Loucy (cell line): Measurements from ENCODE around the gene NLGN2.
"Not testable (repeated sequence)": the region's sequence is repeated elsewhere in the genome, so short reads cannot be mapped to it uniquely, and the experiment has no call there.

Experiments used
- H2AFZ ChIP-seq: fragments of 200-600 bp; sonication (generic); 2 replicates; pipeline ENCODE4 v1.6.0; 2016; ENCODE audit warnings: antibody characterized with exemption, mild to moderate bottlenecking, low read length, moderate library complexity
- H3F3A ChIP-seq: fragments of 200-600 bp; 2 replicates; pipeline ENCODE4 v1.6.0; 2016; ENCODE audit warnings: antibody characterized with exemption, low read depth, mild to moderate bottlenecking
- H3K27me3 ChIP-seq: fragments of 200-600 bp; sonication (generic); 2 replicates; pipeline ENCODE4 v1.6.1; 2014; ENCODE audit warnings: low read length, mild to moderate bottlenecking; ENCODE audit not compliant: insufficient read depth, poor library complexity, severe bottlenecking
- H3K36me3 ChIP-seq: fragments of 200-600 bp; sonication (generic); 2 replicates; pipeline ENCODE4 v1.6.1; 2016; ENCODE audit warnings: low read length; ENCODE audit not compliant: insufficient read depth
- H3K4me1 ChIP-seq: fragments of 200-600 bp; sonication (generic); 2 replicates; pipeline ENCODE4 v1.5.1; 2014; ENCODE audit warnings: low read length, mild to moderate bottlenecking; ENCODE audit not compliant: insufficient read depth, poor library complexity, severe bottlenecking
- H3K4me2 ChIP-seq: fragments of 200-600 bp; sonication (generic); 2 replicates; pipeline ENCODE4 v1.6.0; 2014; ENCODE audit warnings: antibody characterized with exemption, low read length, low read depth, mild to moderate bottlenecking; ENCODE audit not compliant: poor library complexity, severe bottlenecking
- H3K4me3 ChIP-seq: fragments of 200-600 bp; sonication (generic); 2 replicates; pipeline ENCODE4 v1.5.1; 2014; ENCODE audit warnings: low read length, mild to moderate bottlenecking, mixed read lengths; ENCODE audit not compliant: poor library complexity, severe bottlenecking
- H3K79me2 ChIP-seq: fragments of 200-600 bp; sonication (generic); 2 replicates; pipeline ENCODE4 v1.6.1; 2014; ENCODE audit warnings: low read length; ENCODE audit not compliant: insufficient read depth
- H3K9ac ChIP-seq: fragments of 200-600 bp; sonication (generic); 2 replicates; pipeline ENCODE4 v1.6.0; 2014; ENCODE audit warnings: mild to moderate bottlenecking, low read depth, low read length, moderate library complexity; ENCODE audit not compliant: poor library complexity, severe bottlenecking
- H3K9me2 ChIP-seq: fragments of 200-600 bp; sonication (generic); replicated peaks from 2 replicates; pipeline ENCODE4 v1.6.1; 2016; ENCODE audit warnings: low read depth, low read length, mixed read lengths
- H3K9me3 ChIP-seq: fragments of 200-600 bp; sonication (generic); 2 replicates; pipeline ENCODE4 v1.6.1; 2014; ENCODE audit warnings: mild to moderate bottlenecking, antibody characterized with exemption, low read length, low read depth; ENCODE audit not compliant: insufficient read depth
- H4K20me1 ChIP-seq: fragments of 200-600 bp; sonication (generic); 2 replicates; pipeline ENCODE4 v1.6.0; 2014; ENCODE audit warnings: antibody characterized with exemption, low read length, mild to moderate bottlenecking; ENCODE audit not compliant: insufficient read depth, poor library complexity, severe bottlenecking
- CTCF ChIP-seq: fragments of 200-600 bp; sonication (generic); conservative IDR thresholded peaks from 2 replicates; pipeline ENCODE4 v1.5.1; 2014; ENCODE audit warnings: mild to moderate bottlenecking, antibody characterized with exemption, low read length
- EZH2phosphoT487 ChIP-seq: fragments of 200-600 bp; IDR thresholded peaks from 2 replicates; pipeline ENCODE4 v1.6.1; 2018; ENCODE audit warnings: antibody characterized with exemption, mild to moderate bottlenecking, moderate library complexity, borderline replicate concordance

NLGN2 gene

GRCh38 chr17:7367083-7367482, 40.6 kb upstream of the NLGN2 start:
- Histone ChIP-seq H3K4me2 (no peak overlapping the region), H3K4me3 (no peak overlapping the region), H3K79me2 (no peaks in the 10 kb centered on the region), H3K9ac (no peak overlapping the region), H3F3A (no peaks in the 10 kb centered on the region), H2AFZ (no peak overlapping the region), H4K20me1 (no peaks in the 10 kb centered on the region), H3K9me3 (no peaks in the 10 kb centered on the region), H3K4me1 (no peaks in the 10 kb centered on the region), H3K9me2 (no peaks in the 10 kb centered on the region), H3K36me3 (no peaks in the 10 kb centered on the region), H3K27me3 (no peaks in the 10 kb centered on the region)
- TF ChIP-seq EZH2phosphoT487 (no peak), CTCF (no peak)

GRCh38 chr17:7367918-7368598, 39.6 kb upstream of the NLGN2 start:
- no peaks in the 10 kb centered on the region for H3K9me3 ChIP-seq
- no peaks in the 10 kb centered on the region for H3K9me2 ChIP-seq
- no peaks in the 10 kb centered on the region for H3K36me3 ChIP-seq
- H2AFZ ChIP-seq = no peak overlapping the region
- H3K4me2 ChIP-seq = no peak overlapping the region
- no peaks in the 10 kb centered on the region for H3K27me3 ChIP-seq
- H3K4me1 ChIP-seq = no peaks in the 10 kb centered on the region
- no peaks in the 10 kb centered on the region for H3K79me2 ChIP-seq
- H4K20me1 ChIP-seq = no peaks in the 10 kb centered on the region
- no peak overlapping the region for H3K9ac ChIP-seq
- TF ChIP-seq CTCF (no peak), EZH2phosphoT487 (no peak)
- H3F3A ChIP-seq = no peaks in the 10 kb centered on the region
- no peak overlapping the region for H3K4me3 ChIP-seq

GRCh38 chr17:7368599-7368994, 39.0 kb upstream of the NLGN2 start:
- not testable (repeated sequence) for H3K4me1 ChIP-seq, H2AFZ ChIP-seq, H3K9me2 ChIP-seq, H3K9ac ChIP-seq, H4K20me1 ChIP-seq, H3K4me2 ChIP-seq, H3K4me3 ChIP-seq, H3K36me3 ChIP-seq, H3K9me3 ChIP-seq, H3F3A ChIP-seq, H3K79me2 ChIP-seq, H3K27me3 ChIP-seq

GRCh38 chr17:7369825-7370224, 37.8 kb upstream of the NLGN2 start:
- H3K27me3 ChIP-seq = no peaks in the 10 kb centered on the region
- no peaks in the 10 kb centered on the region for H3K9me2 ChIP-seq
- no peak overlapping the region for H2AFZ ChIP-seq
- H3K9me3 ChIP-seq = no peaks in the 10 kb centered on the region
- H3K4me2 ChIP-seq = no peak overlapping the region
- no peaks in the 10 kb centered on the region for H3F3A ChIP-seq
- TF ChIP-seq CTCF (no peak), EZH2phosphoT487 (no peak)
- no peak overlapping the region for H3K4me3 ChIP-seq
- H3K9ac ChIP-seq = no peak overlapping the region
- H3K79me2 ChIP-seq = no peaks in the 10 kb centered on the region
- H3K4me1 ChIP-seq = no peaks in the 10 kb centered on the region
- H4K20me1 ChIP-seq = no peaks in the 10 kb centered on the region
- H3K36me3 ChIP-seq = no peaks in the 10 kb centered on the region
